Endothelial cell of umbilical vein (primary cell): Measurements from ENCODE around the gene ASXL2. TPM values are rescaled to one million over a fixed set of nuclear protein-coding genes. Genes with fewer than 3 reads are reported as not detected.

ENCODE experiments used
- BruUV-seq: library from RNA; stranded (reverse); fragments of 400-500 nt; replicated peaks from 2 replicates; lab custom pipeline; 2021; lab: Mats Ljungman, UMichigan
- CTCF ChIA-PET: fragments of 300-600, 350-600 bp; sonication (Branson Sonifier 250); formaldehyde crosslinking; loops from one replicate; lab custom pipeline; 2021; ENCODE audit warnings: antibody characterized with exemption, inconsistent platforms; lab: Charles Lee
- POLR2A ChIA-PET: fragments of 300-600, 350-600 bp; sonication (Branson Sonifier 250); formaldehyde crosslinking; loops from one replicate; lab custom pipeline; 2021; ENCODE audit warnings: antibody characterized with exemption, inconsistent platforms; lab: Charles Lee
- DNase-seq: peaks from one replicate; pipeline ENCODE4 v3.0.0-alpha.2; 2011; ENCODE audit warnings: low read depth, low spot score
- FAIRE-seq: peaks from 2 replicates; lab custom pipeline; 2011; peaks lifted over from hg19 to GRCh38; lab: Jason Lieb, UNC
- H2AFZ ChIP-seq: 2 replicates; pipeline ENCODE4 v1.6.0; 2012; ENCODE audit warnings: low read depth, low read length, control low read depth, inconsistent platforms
- H3K27ac ChIP-seq: 2 replicates; pipeline ENCODE4 v1.5.1; 2011; ENCODE audit warnings: low read depth, mild to moderate bottlenecking, control low read depth, low read length, moderate library complexity; ENCODE audit not compliant: insufficient read depth
- H3K27me3 ChIP-seq, 2 experiments: 2 replicates each; pipeline versions ENCODE4 v1.6.0 to v1.6.1; 2011; ENCODE audit warnings: low read length in 2 of 2, mixed read lengths in 1 of 2; ENCODE audit not compliant: control insufficient read depth in 2 of 2, insufficient read depth in 2 of 2
- H3K36me3 ChIP-seq, 2 experiments: 2 replicates in 1 of 2; 3 replicates in 1 of 2; pipeline ENCODE4 v1.5.1; 2011; ENCODE audit warnings: low read length in 2 of 2, mild to moderate bottlenecking in 1 of 2, moderate library complexity in 1 of 2; ENCODE audit not compliant: control insufficient read depth in 2 of 2, insufficient read depth in 2 of 2; ENCODE audit errors: extremely low read depth in 1 of 2
- H3K4me1 ChIP-seq: 3 replicates; pipeline ENCODE4 v1.5.1; 2011; ENCODE audit warnings: mild to moderate bottlenecking, low read length; ENCODE audit not compliant: control insufficient read depth, insufficient read depth; ENCODE audit errors: extremely low read depth
- H3K4me2 ChIP-seq: 2 replicates; pipeline ENCODE4 v1.6.1; 2011; ENCODE audit warnings: low read length, control low read depth, mixed read lengths; ENCODE audit not compliant: insufficient read depth
- H3K4me3 ChIP-seq, 3 experiments: fragments of 200-600 bp in 1 of 3; sonication (generic), shearing (Covaris generic) in 1 of 3; replicated peaks in 1 of 3; 2 replicates each; pipeline ENCODE4 v1.5.1; 2011 to 2016; ENCODE audit warnings: control low read depth in 3 of 3, low read length in 3 of 3, mild to moderate bottlenecking in 2 of 3, inconsistent platforms in 1 of 3, low read depth in 1 of 3, moderate library complexity in 1 of 3; ENCODE audit not compliant: insufficient read depth in 1 of 3
- H3K79me2 ChIP-seq: 2 replicates; pipeline ENCODE4 v1.6.0; 2012; ENCODE audit warnings: low read length, inconsistent platforms; ENCODE audit not compliant: control insufficient read depth, insufficient read depth
- H3K9ac ChIP-seq: replicated peaks from 2 replicates; pipeline ENCODE3; 2011; ENCODE audit warnings: low read length, control low read depth; ENCODE audit not compliant: insufficient read depth; ENCODE audit errors: extremely low read depth
- H3K9me1 ChIP-seq: replicated peaks from 3 replicates; pipeline ENCODE4 v1.6.0; 2011; ENCODE audit warnings: mild to moderate bottlenecking, low read length; ENCODE audit not compliant: control insufficient read depth, insufficient read depth; ENCODE audit errors: extremely low read depth
- H3K9me3 ChIP-seq: replicated peaks from 2 replicates; pipeline ENCODE4 v1.5.1; 2012; ENCODE audit warnings: low read length, inconsistent platforms; ENCODE audit not compliant: control insufficient read depth, insufficient read depth
- H4K20me1 ChIP-seq: replicated peaks from 2 replicates; pipeline ENCODE3; 2011; ENCODE audit warnings: mild to moderate bottlenecking, low read length; ENCODE audit not compliant: control insufficient read depth, insufficient read depth; ENCODE audit errors: extremely low read depth
- CTCF ChIP-seq, 2 donors: IDR thresholded peaks; 1 replicate in 1 of 2; 2 replicates in 1 of 2; pipeline ENCODE4 v1.5.1; 2011; ENCODE audit warnings: low read length in 2 of 2, mild to moderate bottlenecking in 2 of 2, moderate library complexity in 2 of 2, control low read depth in 1 of 2, inconsistent platforms in 1 of 2, low read depth in 1 of 2; ENCODE audit not compliant: insufficient read depth in 1 of 2; ENCODE audit errors: extremely low read depth in 1 of 2
- EZH2 ChIP-seq: IDR thresholded peaks from 2 replicates; pipeline ENCODE4 v1.6.1; 2012; ENCODE audit warnings: borderline replicate concordance, low read depth, mild to moderate bottlenecking, moderate library complexity, low read length, inconsistent platforms; ENCODE audit not compliant: severe bottlenecking
- FOS ChIP-seq: IDR thresholded peaks from 2 replicates; pipeline ENCODE4 v1.6.1; 2011; ENCODE audit warnings: mild to moderate bottlenecking, low read length, moderate library complexity, borderline replicate concordance; ENCODE audit not compliant: insufficient read depth
- GATA2 ChIP-seq: IDR thresholded peaks from 2 replicates; pipeline ENCODE4 v1.7.0; 2011; ENCODE audit warnings: low read depth, mild to moderate bottlenecking, moderate library complexity, mixed read lengths, low read length; ENCODE audit not compliant: insufficient read length, insufficient read depth
- JUN ChIP-seq: IDR thresholded peaks from 2 replicates; pipeline ENCODE4 v1.6.1; 2011; ENCODE audit warnings: borderline replicate concordance, low read depth; ENCODE audit not compliant: insufficient read length, insufficient read depth
- MAX ChIP-seq: IDR thresholded peaks from 2 replicates; pipeline ENCODE4 v1.6.1; 2011; ENCODE audit not compliant: insufficient read depth, insufficient read length
- MYC ChIP-seq: IDR thresholded peaks from one replicate; pipeline ENCODE4 v1.6.1; 2011; ENCODE audit warnings: mild to moderate bottlenecking, low read depth, low read length
- POLR2A ChIP-seq: IDR thresholded peaks from 2 replicates; pipeline ENCODE4 v1.6.1; 2012; ENCODE audit warnings: low read depth, mild to moderate bottlenecking, control low read depth, low read length
- POLR2AphosphoS5 ChIP-seq: IDR thresholded peaks from 2 replicates; pipeline ENCODE4 v1.6.1; 2012; ENCODE audit warnings: low read depth, mild to moderate bottlenecking, control low read depth, low read length, moderate library complexity; ENCODE audit not compliant: insufficient read depth
- dilution Hi-C: fragments of 300-500 bp; cut with MboI; formaldehyde crosslinking; loops from one replicate; pipeline ENCODE4 v1.15.0; 2019; ENCODE audit warnings: low sequenced_read_pairs; ENCODE audit not compliant: extremely low pct_ligation_motif_present
- intact Hi-C: fragments of 100-400 bp; cut with micrococcal nuclease; formaldehyde crosslinking; loops from one replicate; pipeline ENCODE4 v1.10.0; 2022
- polyA plus RNA-seq, 4 experiments: library from polyadenylated mRNA; depleted of rRNA in 3 of 4; stranded (reverse) in 3 of 4; unstranded in 1 of 4; fragments of >200 nt; gene quantifications; 2 replicates each; pipeline versions ENCODE4 v1.2.1 to v1.2.3, GENCODE V29; 2011 to 2012; ENCODE audit warnings: missing spikeins in 1 of 4
- total RNA-seq: library from RNA; stranded (reverse); gene quantifications from 2 replicates; pipeline ENCODE4 v1.2.3, GENCODE V29; 2021

ASXL2 gene
- total and polyA plus RNA-seq, 2 donors (not counting 3 experiments of a cell fraction or from before 2014, with no cell fraction given), result 6.1 to 33.8 TPM

- no peaks in the 10 kb centered on the region for H3K79me2 ChIP-seq
- no peak overlapping the region for H3K27ac ChIP-seq
- no peaks in the 10 kb centered on the region for H3K9me3 ChIP-seq
- BruUV-seq, result no TSS peak
- intact Hi-C loops (no loop called here), dilution Hi-C loops (no loop called here)
- no peaks in the 10 kb centered on the region for H3K9me1 ChIP-seq
- no peak overlapping the region for H3K9ac ChIP-seq
- no peaks in the 10 kb centered on the region for H4K20me1 ChIP-seq
- TF ChIP-seq GATA2 (no peak), CTCF (IDR thresholded peaks at IDR 0.05; ENCODE audit: extremely low read depth in 1 of 2, insufficient read depth in 1 of 2, low read depth in 1 of 2, low read length in 2 of 2) (no peak), POLR2A (no peak), JUN (no peak), MAX (no peak), EZH2 (no peak), MYC (no peak), POLR2AphosphoS5 (no peak), FOS (no peak)
- no peak for FAIRE-seq
- H3K4me2 ChIP-seq, result no peak overlapping the region
- no peaks in the 10 kb centered on the region for H3K4me1 ChIP-seq
- peaks cover 0 to 2% of the 10 kb centered on the region in 2 experiments for H3K27me3 ChIP-seq
- no peak overlapping the region for H3K4me3 ChIP-seq
- ChIA-PET POLR2A (no interaction called here), CTCF (no interaction called here)
- H3K36me3 ChIP-seq, result no peaks in the 10 kb centered on the region
- H2AFZ ChIP-seq, result no peak overlapping the region
- no peak for DNase-seq
These were observed 21.2 kb upstream of the ASXL2 start for GRCh38 chr2:25899404-25899970.
